ENCODE measurements around the gene CEP135. TPM values are rescaled to one million over a fixed set of nuclear protein-coding genes. Genes with fewer than 3 reads are reported as not detected.

The CEP135 gene
- polyA plus RNA-seq, 3 donors, result 4.0 to 5.1 (median 4.6) TPM

- H3K27ac Mint-ChIP-seq, result no peak overlapping the region
- Histone ChIP-seq H3K9me3 (replicated peaks in 1 of 2; ENCODE audit: control insufficient read depth in 1 of 2, insufficient read depth in 1 of 2, low read length in 2 of 2) (no peaks in the 10 kb centered on the region), H3K27me3 (ENCODE audit: control insufficient read depth in 2 of 2, insufficient read depth in 2 of 2, low read length in 2 of 2) (no peaks in the 10 kb centered on the region), H4K20me1 (ENCODE audit: insufficient read depth, low read length) (no peaks in the 10 kb centered on the region), H3K79me2 (ENCODE audit: insufficient read depth, low read length) (no peaks in the 10 kb centered on the region), H3K4me1 (ENCODE audit: control insufficient read depth in 1 of 2, insufficient read depth in 2 of 2, low read length in 2 of 2) (no peaks in the 10 kb centered on the region), H3K4me2 (replicated peaks; ENCODE audit: extremely low read depth, low read length, poor library complexity, severe bottlenecking) (no peak overlapping the region), H2AFZ (ENCODE audit: insufficient read depth, low read depth, low read length, poor library complexity, severe bottlenecking) (no peak overlapping the region), H3K4me3 (replicated peaks in 1 of 3; ENCODE audit: low read depth in 2 of 3, low read length in 3 of 3) (no peak overlapping the region), H3K36me3 (replicated peaks in 1 of 2; ENCODE audit: control insufficient read depth in 1 of 2, insufficient read depth in 2 of 2, low read length in 2 of 2) (peaks cover 68 to 97% of the 10 kb centered on the region in 2 donors), H3K27ac (ENCODE audit: low read depth in 1 of 2, low read length in 2 of 2) (no peak overlapping the region), H3K9ac (ENCODE audit: insufficient read depth, low read length, poor library complexity, severe bottlenecking) (no peak overlapping the region)
- intact Hi-C loops (cut with micrococcal nuclease), result no loop called here
- peaks cover 61 to 76% of the 10 kb centered on the region in 2 donors for H3K36me3 Mint-ChIP-seq
- DNase-seq, result no peak
- H3K4me1 Mint-ChIP-seq, result no peaks in the 10 kb centered on the region
- no peaks in the 10 kb centered on the region for H3K9me3 Mint-ChIP-seq
- TF ChIP-seq, protein P1, sequence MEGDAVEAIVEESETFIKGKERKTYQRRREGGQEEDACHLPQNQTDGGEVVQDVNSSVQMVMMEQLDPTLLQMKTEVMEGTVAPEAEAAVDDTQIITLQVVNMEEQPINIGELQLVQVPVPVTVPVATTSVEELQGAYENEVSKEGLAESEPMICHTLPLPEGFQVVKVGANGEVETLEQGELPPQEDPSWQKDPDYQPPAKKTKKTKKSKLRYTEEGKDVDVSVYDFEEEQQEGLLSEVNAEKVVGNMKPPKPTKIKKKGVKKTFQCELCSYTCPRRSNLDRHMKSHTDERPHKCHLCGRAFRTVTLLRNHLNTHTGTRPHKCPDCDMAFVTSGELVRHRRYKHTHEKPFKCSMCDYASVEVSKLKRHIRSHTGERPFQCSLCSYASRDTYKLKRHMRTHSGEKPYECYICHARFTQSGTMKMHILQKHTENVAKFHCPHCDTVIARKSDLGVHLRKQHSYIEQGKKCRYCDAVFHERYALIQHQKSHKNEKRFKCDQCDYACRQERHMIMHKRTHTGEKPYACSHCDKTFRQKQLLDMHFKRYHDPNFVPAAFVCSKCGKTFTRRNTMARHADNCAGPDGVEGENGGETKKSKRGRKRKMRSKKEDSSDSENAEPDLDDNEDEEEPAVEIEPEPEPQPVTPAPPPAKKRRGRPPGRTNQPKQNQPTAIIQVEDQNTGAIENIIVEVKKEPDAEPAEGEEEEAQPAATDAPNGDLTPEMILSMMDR (IDR thresholded peaks at IDR 0.05), result no peak
- H3K4me3 Mint-ChIP-seq, result no peak overlapping the region
- 100% methylated on average over 1 of the region's 4 CpGs for WGBS (ENCODE audit: insufficient coverage)
- no peaks in the 10 kb centered on the region for H3K27me3 Mint-ChIP-seq (ENCODE audit: low read depth in 3 of 3)
Measured at GRCh38 chr4:55977811-55978210, 29.1 kb downstream of the CEP135 start.

DNA sequence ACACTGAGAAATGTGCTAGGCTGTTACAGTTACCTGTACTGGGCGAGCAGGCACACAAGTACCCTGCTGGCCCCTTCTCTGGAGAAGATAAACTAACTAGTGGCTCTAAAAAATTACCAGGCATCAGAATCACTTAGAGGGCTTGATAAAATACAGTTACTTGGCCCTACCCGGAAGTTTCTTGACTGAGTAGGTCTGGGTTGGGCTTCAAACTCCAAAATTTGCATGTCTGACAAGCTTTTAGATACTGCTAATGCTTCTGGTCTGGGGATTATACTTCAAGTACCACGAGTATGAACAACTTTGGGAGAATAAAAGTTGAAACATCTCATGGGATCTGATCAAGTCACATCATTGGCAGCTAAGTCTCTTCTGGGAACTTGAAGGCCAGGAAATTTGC lies 30.8 kb downstream of the CEP135 start:
- TF ChIP-seq, protein P1 (IDR thresholded peaks at IDR 0.05), result no peak
- H3K9ac ChIP-seq (ENCODE audit: insufficient read depth, low read length, poor library complexity, severe bottlenecking), result no peak overlapping the region
- no peak overlapping the region for H3K4me3 ChIP-seq (replicated peaks in 1 of 3; ENCODE audit: low read depth in 2 of 3, low read length in 3 of 3)
- intact Hi-C loops (cut with micrococcal nuclease), result no loop called here
- WGBS (ENCODE audit: insufficient coverage), result 100% methylated on average over 3 of the region's 3 CpGs
- no peak for DNase-seq
- Mint-ChIP-seq H3K27me3 (ENCODE audit: low read depth in 3 of 3) (no peaks in the 10 kb centered on the region), H3K36me3 (peaks cover 60 to 76% of the 10 kb centered on the region in 2 donors), H3K27ac (no peak overlapping the region), H3K4me3 (no peak overlapping the region), H3K4me1 (no peaks in the 10 kb centered on the region), H3K9me3 (no peaks in the 10 kb centered on the region)
- H2AFZ ChIP-seq (ENCODE audit: insufficient read depth, low read depth, low read length, poor library complexity, severe bottlenecking), result no peak overlapping the region
- peak overlapping the region in 1 of 2 donors; percentile 10 for H3K27ac ChIP-seq (ENCODE audit: low read depth in 1 of 2, low read length in 2 of 2)
- no peak overlapping the region for H3K4me2 ChIP-seq (replicated peaks; ENCODE audit: extremely low read depth, low read length, poor library complexity, severe bottlenecking)
- H3K27me3 ChIP-seq (ENCODE audit: control insufficient read depth in 2 of 2, insufficient read depth in 2 of 2, low read length in 2 of 2), result no peaks in the 10 kb centered on the region
- no peaks in the 10 kb centered on the region for H3K9me3 ChIP-seq (replicated peaks in 1 of 2; ENCODE audit: control insufficient read depth in 1 of 2, insufficient read depth in 1 of 2, low read length in 2 of 2)
- no peaks in the 10 kb centered on the region for H3K4me1 ChIP-seq (ENCODE audit: control insufficient read depth in 1 of 2, insufficient read depth in 2 of 2, low read length in 2 of 2)
- H3K79me2 ChIP-seq (ENCODE audit: insufficient read depth, low read length), result no peaks in the 10 kb centered on the region
- H3K36me3 ChIP-seq (replicated peaks in 1 of 2; ENCODE audit: control insufficient read depth in 1 of 2, insufficient read depth in 2 of 2, low read length in 2 of 2), result peaks cover 65 to 96% of the 10 kb centered on the region in 2 donors
- no peaks in the 10 kb centered on the region for H4K20me1 ChIP-seq (ENCODE audit: insufficient read depth, low read length)
